ENCODE data around the gene NTN1.
A peak's percentile ranks its signal among the peaks of the same experiment; 100 is the strongest.
"Not testable (repeated sequence)": the region's sequence is repeated elsewhere in the genome, so short reads cannot be mapped to it uniquely, and the experiment has no call there.

The NTN1 gene

GRCh38 chr17:9105068-9105868, 84.0 kb downstream of the NTN1 start:
- no peak for TF ChIP-seq CTCF (IDR thresholded peaks at IDR 0.05; ENCODE audit: low read depth, low read length)
- DNase-seq (ENCODE audit: extremely low read depth, low read depth): no peak

- DNase-seq (ENCODE audit: extremely low read depth, low read depth): not testable (repeated sequence)
Observed at GRCh38 chr17:9106278-9106677, 85.0 kb downstream of the NTN1 start.

DNA sequence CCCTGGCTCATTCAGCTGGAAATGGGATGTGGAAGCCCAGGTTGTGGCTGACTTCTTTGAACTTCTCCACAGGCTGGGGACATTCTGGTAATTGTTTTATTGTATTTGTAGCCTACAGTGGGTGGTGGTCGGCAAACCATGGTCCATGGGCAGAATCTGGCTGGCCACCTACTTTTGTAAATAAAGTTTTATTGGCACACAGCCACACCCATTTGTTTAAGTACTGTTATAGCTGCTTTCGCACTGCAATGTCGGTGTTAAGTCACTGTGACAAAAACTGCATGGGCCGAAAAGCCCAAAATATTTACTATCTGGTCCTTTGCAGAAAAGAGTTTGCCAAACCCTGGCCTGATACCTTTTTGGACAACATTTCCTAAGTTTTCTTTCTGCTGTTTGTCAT, 86.2 kb downstream of the NTN1 start:
- TF ChIP-seq CTCF (IDR thresholded peaks at IDR 0.05; ENCODE audit: low read depth, low read length): no peak
- no peak for DNase-seq (ENCODE audit: extremely low read depth, low read depth)

GRCh38 chr17:9108146-9108545, 86.8 kb downstream of the NTN1 start:
- TF ChIP-seq CTCF (IDR thresholded peaks at IDR 0.05; ENCODE audit: low read depth, low read length): no peak
- DNase-seq (ENCODE audit: extremely low read depth, low read depth): no peak

GRCh38 chr17:9109933-9110332, 88.6 kb downstream of the NTN1 start:
- no peak for DNase-seq (ENCODE audit: extremely low read depth, low read depth)
- TF ChIP-seq CTCF (IDR thresholded peaks at IDR 0.05; ENCODE audit: low read depth, low read length): no peak

DNA sequence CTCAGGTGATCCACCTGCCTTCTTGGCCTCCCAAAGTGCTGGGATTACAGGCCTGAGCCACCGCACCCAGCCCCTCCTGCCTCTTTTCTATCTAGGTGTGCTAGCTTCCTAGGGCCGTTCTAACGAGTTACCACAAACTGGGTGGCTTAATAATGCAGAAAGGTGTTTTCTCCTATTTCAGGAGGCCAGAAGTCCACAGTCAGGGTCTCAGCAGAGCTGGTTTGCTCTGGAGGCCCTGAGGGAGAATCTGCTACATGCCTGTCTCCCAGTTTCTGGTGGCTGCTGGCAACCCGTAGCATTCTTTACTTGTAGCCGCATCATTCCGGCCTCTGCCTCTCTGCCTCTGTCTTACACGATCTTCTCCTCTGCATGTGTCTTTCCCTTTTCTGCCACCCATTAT, 89.2 kb downstream of the NTN1 start:
- DNase-seq (ENCODE audit: extremely low read depth, low read depth): no peak
- TF ChIP-seq CTCF (IDR thresholded peaks at IDR 0.05; ENCODE audit: low read depth, low read length): no peak

- TF ChIP-seq CTCF (IDR thresholded peaks at IDR 0.05; ENCODE audit: low read depth, low read length): peak; percentile 42
- DNase-seq (ENCODE audit: extremely low read depth, low read depth): peak; percentile 24
Observed at GRCh38 chr17:9115214-9116191, 94.2 kb downstream of the NTN1 start.
